GM21360 (cell line): ENCODE results near the gene SMYD3.

Experiments used
- ATAC-seq: cut with Tn5 transposase; IDR thresholded peaks from one replicate; pipeline ENCODE4 v1.9.1; 2021; ENCODE audit warnings: mild to moderate bottlenecking, moderate library complexity; ENCODE audit not compliant: unreplicated experiment

The SMYD3 gene

GRCh38 chr1:246418565-246419312, 88.3 kb downstream of the SMYD3 start:
- no peak for ATAC-seq

- no peak for ATAC-seq
Observed at GRCh38 chr1:246417813-246418564, 89.1 kb downstream of the SMYD3 start.

DNA sequence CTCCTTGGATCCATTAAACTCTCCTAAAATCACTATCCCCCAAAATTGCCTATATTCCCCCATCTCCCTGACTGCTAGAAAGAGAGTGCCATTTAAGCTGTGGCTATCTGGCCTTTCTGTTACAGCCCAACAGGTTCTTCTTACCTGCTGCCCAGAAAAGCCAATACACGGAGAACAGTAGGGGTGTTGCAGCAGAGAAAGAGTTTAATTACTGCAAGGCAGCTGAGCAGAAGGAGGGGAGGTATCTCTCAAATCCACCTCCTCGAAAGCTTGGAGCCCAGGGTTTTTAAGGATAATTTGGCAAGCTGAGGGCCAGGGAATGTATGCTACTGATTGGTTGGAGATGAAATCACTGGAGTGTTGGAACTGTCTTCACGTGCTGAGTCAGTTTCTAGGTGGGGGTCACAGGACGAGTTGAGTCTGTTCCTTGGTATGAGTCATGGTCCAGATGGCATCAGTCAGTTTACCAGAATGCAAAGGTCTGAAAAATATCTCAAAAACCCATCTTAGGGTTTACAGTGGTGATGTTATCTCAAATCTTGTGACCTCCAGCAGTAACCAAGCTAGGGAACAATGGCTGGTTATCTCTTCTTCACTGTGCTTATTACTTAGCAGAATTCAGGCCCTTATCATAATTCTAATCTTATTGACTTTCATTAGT, 89.8 kb downstream of the SMYD3 start:
- ATAC-seq: no peak

GRCh38 chr1:246416261-246416660, 90.8 kb downstream of the SMYD3 start:
- no peak for ATAC-seq

DNA sequence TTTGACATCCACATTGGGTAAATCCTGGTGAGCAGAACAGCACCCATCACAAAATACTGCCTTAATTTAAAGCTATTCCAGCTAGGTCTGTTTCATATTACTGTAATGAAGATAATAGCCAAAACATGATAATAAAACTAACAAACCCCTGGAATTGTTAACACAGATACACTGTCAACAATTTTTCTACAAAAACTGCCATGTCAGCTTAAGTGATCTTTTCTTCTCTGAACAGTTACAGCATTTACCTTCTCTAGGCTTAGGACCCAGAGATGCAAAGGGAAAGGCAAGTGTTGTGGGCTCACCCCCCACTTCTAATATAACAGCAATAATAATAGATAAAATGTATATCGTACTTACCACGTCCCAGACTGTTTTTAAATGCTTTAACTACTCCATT, 92.1 kb downstream of the SMYD3 start:
- no peak for ATAC-seq

DNA sequence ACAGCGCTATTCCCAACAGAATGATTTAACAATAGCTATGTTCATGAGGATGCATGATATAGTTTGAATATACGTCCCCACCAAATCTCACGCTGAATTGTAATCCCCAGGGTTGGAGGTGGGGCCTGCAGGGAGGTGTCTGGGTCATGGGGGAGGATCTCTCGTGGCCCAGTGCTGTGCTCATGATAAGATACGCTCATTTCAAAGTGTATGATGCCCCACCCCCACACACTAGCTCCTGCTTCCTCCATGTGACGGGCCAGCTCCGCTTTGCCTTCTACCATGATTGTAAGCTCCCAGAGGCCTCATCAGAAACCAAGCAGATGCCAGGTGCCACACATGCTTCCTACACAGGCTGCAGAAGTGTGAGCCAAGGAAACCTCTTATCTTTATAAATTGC, 93.6 kb downstream of the SMYD3 start:
- ATAC-seq: no peak

GRCh38 chr1:246404078-246404477, 103.0 kb downstream of the SMYD3 start:
- no peak for ATAC-seq

GRCh38 chr1:246398126-246398813, 108.8 kb downstream of the SMYD3 start:
- ATAC-seq: no peak

GRCh38 chr1:246397046-246397445, 110.0 kb downstream of the SMYD3 start:
- ATAC-seq: no peak

- no peak for ATAC-seq
Observed at GRCh38 chr1:246396322-246396721, 110.8 kb downstream of the SMYD3 start.

GRCh38 chr1:246394121-246394520, 113.0 kb downstream of the SMYD3 start:
- no peak for ATAC-seq

DNA sequence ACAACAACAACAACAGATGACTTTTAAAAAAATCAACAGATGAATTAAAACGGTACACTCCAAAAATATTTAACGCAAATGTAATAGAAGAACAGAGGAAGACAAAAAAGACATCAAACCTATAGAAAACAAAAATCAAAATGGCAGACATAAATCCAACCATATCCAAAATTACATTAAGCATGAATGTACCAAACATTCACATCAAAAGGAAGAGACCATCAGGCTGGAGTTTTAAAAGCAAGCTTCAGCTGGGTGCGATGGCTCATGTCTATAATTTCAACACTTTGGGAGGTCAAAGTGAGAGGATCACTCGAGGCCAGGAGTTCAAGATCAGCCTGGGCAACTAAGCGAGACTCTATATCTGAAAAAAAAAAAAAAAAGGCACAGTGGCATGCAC, 116.2 kb downstream of the SMYD3 start:
- no peak for ATAC-seq

DNA sequence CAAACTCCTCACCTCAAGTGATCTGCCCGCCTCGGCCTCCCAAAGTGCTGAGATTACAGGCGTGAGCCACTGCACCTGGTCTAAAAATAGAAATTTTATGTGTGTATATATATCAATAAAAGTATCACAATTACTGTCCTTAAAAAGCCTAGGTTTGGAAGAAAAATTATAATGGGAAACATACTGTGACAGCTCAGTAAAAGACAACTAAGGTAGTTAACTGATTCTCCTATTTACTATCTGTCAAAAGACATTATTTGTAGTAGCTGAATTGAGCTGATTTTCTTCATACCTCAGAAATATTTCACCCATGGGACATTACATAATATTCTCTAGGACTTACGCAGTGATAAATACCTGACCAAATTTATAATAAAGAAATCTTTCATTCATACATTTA, 122.5 kb downstream of the SMYD3 start:
- no peak for ATAC-seq

- ATAC-seq: no peak
Observed at GRCh38 chr1:246383791-246384190, 123.3 kb downstream of the SMYD3 start.

DNA sequence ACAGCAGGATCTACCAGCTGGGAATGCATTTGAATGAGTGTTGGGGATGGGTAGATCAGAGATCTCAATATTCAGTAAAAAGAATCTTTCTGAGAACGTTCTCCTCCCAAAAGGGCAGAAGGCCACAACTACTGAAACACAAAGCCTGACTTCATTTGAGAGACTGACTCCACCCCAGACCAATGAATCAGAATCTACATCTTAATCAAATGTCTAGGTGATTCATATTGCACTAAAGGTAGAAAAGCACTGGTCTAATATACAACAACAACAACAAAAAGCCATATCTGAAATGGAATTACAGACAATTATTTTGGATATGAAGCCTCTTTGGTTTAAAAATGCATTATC, 123.9 kb downstream of the SMYD3 start:
- no peak for ATAC-seq

DNA sequence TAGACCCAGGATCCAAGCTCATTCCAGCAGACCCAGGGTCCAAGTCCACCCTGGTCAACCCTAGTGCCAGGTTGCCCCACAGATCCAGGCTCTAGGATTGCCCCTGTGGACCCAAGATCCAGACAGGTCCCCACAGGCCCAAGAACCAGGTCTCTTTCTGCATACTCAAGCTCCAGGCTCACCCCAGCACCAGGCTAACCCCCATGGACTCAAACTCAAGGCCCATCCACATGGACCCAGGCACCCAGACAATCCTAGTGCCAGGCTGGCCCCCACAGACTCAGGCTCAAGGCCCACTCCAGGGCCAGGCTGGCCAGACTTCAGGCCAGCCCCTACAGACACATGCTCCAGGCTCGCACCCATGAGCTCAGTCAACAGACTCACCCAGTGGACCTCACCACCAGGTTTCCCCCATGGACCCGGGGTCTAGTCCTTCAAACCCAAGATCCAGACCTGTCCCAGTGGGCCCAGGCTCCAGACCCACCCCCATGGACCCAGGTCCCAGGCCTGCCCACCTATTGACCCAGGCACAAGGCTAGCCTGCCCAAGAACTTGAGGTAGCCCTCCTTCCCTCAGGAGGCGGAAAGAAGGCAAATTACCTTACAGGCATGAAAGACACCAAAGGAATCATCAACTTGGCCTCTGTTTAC, 124.4 kb downstream of the SMYD3 start:
- ATAC-seq: no peak

DNA sequence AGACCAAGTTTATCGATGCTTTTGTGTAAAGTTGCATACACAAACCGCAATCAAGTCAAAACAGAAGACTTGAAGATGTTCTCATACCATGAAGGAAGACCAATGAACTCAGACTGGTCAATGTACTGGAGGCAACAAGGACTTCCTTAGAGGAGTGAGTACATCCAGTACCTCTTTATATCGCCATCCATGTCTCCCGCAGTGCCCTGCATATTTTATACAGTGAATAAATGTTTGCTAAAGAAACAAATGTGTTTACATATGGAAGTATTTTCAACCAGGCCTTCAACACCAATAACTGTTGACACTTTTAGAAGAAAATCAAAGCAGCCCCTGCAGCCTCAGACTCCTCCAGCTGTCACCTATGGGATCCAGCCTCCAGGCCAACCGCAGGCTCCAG, 125.6 kb downstream of the SMYD3 start:
- ATAC-seq: no peak

DNA sequence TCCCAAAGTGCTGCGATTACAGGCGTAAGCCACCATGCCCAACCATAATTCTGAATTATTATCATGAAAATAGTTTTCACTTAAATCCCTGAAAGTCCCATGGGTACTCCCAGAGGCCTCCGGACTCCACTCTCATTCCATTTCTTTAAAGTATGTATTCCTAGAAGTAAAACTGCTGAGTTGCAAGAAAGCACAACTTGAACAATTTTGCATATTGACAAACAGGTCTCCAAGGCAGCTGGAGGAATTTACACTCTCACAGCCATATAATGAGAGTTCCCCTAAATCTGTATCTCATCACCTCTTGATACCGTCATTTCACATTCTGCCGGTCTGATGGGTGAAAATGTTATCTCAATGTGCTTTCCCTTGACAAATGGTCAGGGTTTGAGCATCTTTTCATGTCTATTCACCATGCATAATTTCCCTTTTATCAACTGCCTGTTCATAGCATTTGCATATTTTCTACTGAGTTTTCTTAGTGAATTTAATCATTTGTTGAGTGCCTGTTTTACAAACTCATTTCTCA, 129.4 kb downstream of the SMYD3 start:
- no peak for ATAC-seq

GRCh38 chr1:246373828-246374569, 133.1 kb downstream of the SMYD3 start:
- ATAC-seq: no peak

- no peak for ATAC-seq
Observed at GRCh38 chr1:246372559-246372958, 134.5 kb downstream of the SMYD3 start.
